Adrenal gland (tissue), 12 donors: ENCODE measurements around the gene CHTF18. TPM values are rescaled to one million over a fixed set of nuclear protein-coding genes. Genes with fewer than 3 reads are reported as not detected.

Experiments
- DNase-seq, 7 donors: peaks; one replicate each; pipeline ENCODE4 v3.0.0-alpha.2; 2019 to 2020
- H3K27ac ChIP-seq, 5 donors: fragments of 200-600 bp; sonication (generic) in 4 of 5; 1 replicate in 3 of 5; 2 replicates in 2 of 5; pipeline versions ENCODE4 v1.5.1 to v1.8.0; 2016 to 2020; ENCODE audit warnings: mild to moderate bottlenecking in 1 of 5
- H3K27me3 ChIP-seq: fragments of 200-600 bp; 2 replicates; pipeline ENCODE4 v1.8.0; 2021
- H3K36me3 ChIP-seq, 2 donors: fragments of 200-600 bp; replicated peaks in 1 of 2; 1 replicate in 1 of 2; 2 replicates in 1 of 2; pipeline versions ENCODE4 v1.5.1 to v1.8.0; 2018 to 2022
- H3K4me1 ChIP-seq, 2 donors: fragments of 200-600 bp; replicated peaks in 1 of 2; 1 replicate in 1 of 2; 2 replicates in 1 of 2; pipeline versions ENCODE4 v1.5.1 to v1.8.0; 2018 to 2021
- H3K4me3 ChIP-seq, 4 donors: fragments of 200-600 bp; sonication (generic) in 3 of 4; one replicate each; pipeline ENCODE4 v1.5.1; 2016 to 2018
- H3K9me3 ChIP-seq, 3 donors: fragments of 200-600 bp; sonication (generic) in 1 of 3; replicated peaks in 1 of 3; 1 replicate in 2 of 3; 2 replicates in 1 of 3; pipeline versions ENCODE4 v1.5.1 to v1.8.0; 2016 to 2021
- POLR2A ChIP-seq, 2 donors: fragments of 450-650 bp; IDR thresholded peaks; one replicate each; pipeline ENCODE4 v1.6.1; 2017; ENCODE audit warnings: antibody characterized with exemption in 2 of 2, mild to moderate bottlenecking in 2 of 2, moderate library complexity in 1 of 2
- whole genome bisulfite sequencing, 4 donors: extraction: QIAGEN DNeasy Blood & Tissue Kit in 2 of 4; methylation state at CpG; one replicate each; pipeline versions ENCODE4 v1.1.5 to v1.1.7; 2013 to 2017; 5-methylcytosine and 5-hydroxymethylcytosine counted together
- intact Hi-C, 2 donors: fragments of 100-400 bp; cut with DNase I; formaldehyde crosslinking; loops; one replicate each; pipeline versions ENCODE4 v1.14.1 to v1.15.0; 2022 to 2023
- polyA plus RNA-seq, 3 donors: library from polyadenylated mRNA; stranded (reverse); fragments of 200-250 nt in 2 of 3; fragments of 350-450 nt in 1 of 3; fragmentation: Illumina TruSeq in 1 of 3; extraction: RNeasy Lipid Tissue Mini Kit (QIAGEN cat#74804) in 1 of 3; gene quantifications; one replicate each; pipeline ENCODE4 v1.2.3, GENCODE V29; 2013 to 2014
- total RNA-seq, 9 donors: library from RNA; depleted of rRNA in 4 of 9; stranded (reverse); fragments of >200 nt in 4 of 9; fragments of 120-200 nt in 1 of 9; fragmentation: NEBNext Ultra II Directional in 1 of 9; extraction: Animal tissue kit (Norgen Biotek cat#: 25700) in 1 of 9; gene quantifications; one replicate each; pipeline versions ENCODE4 v1.1.0 to v1.2.4, GENCODE V29; 2013 to 2023
- TF ChIP-seq, protein P1 (sequence below), 6 experiments: fragments of 450-650 bp in 4 of 6; fragments of 200-600 bp in 2 of 6; sonication (generic) in 1 of 6; IDR thresholded peaks; 1 replicate in 5 of 6; 2 replicates in 1 of 6; pipeline versions ENCODE4 v1.5.1 to v1.8.0; 2016 to 2021; ENCODE audit warnings: antibody characterized with exemption in 6 of 6, mild to moderate bottlenecking in 2 of 6, moderate library complexity in 1 of 6
- donor health status: healthy with polysubstance abuse.
- donor health status: Bipolar disorder and iron deficiency.
- donor health status: DM: yes; HTN: yes; CAD: no.
- donor health status: DM: no; HTN: no; CAD: no.
- donor health status: DM: no; HTN: no; CAD: no.
- donor health status: DM: yes; HTN: yes; CAD: no.

Gene CHTF18
- total and polyA plus RNA-seq, 12 donors = 0.29 to 69.8 (median 11.4) TPM

DNA sequence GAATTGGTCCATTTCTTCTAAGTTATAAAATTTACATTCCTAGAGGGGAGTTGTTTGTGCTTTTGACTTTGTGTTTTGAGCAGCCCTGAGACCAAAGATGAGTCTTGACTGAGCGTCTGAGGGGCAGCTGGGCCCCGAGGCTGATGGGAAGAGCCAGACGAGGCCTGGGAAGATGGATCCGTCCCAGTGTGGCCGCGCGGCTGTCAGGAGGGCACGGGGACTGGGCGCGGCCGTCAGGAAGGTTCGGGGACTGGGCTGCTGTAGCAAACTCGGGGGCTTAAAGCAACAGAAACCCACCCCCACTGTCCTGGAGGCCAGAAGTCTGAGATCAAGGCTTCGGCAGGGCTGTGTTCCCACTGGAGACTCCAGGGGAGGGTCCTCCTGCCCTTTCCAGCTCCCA lies 50.3 kb downstream of the CHTF18 start:
- Histone ChIP-seq H3K27me3 (peaks cover 12% of the 10 kb centered on the region), H3K4me1 (no peaks in the 10 kb centered on the region), H3K9me3 (no peaks in the 10 kb centered on the region), H3K27ac (no peak overlapping the region), H3K36me3 (no peaks in the 10 kb centered on the region), H3K4me3 (no peak overlapping the region)
- no peak for DNase-seq
- intact Hi-C loops = no loop called here
- WGBS, 4 donors = 82 to 89% (median 83%) methylated on average over 7 to 14 of the region's 14 CpGs
- no peak for TF ChIP-seq POLR2A (IDR thresholded peaks at IDR 0.05)
- TF ChIP-seq, protein P1, sequence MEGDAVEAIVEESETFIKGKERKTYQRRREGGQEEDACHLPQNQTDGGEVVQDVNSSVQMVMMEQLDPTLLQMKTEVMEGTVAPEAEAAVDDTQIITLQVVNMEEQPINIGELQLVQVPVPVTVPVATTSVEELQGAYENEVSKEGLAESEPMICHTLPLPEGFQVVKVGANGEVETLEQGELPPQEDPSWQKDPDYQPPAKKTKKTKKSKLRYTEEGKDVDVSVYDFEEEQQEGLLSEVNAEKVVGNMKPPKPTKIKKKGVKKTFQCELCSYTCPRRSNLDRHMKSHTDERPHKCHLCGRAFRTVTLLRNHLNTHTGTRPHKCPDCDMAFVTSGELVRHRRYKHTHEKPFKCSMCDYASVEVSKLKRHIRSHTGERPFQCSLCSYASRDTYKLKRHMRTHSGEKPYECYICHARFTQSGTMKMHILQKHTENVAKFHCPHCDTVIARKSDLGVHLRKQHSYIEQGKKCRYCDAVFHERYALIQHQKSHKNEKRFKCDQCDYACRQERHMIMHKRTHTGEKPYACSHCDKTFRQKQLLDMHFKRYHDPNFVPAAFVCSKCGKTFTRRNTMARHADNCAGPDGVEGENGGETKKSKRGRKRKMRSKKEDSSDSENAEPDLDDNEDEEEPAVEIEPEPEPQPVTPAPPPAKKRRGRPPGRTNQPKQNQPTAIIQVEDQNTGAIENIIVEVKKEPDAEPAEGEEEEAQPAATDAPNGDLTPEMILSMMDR (IDR thresholded peaks at IDR 0.05) = no peak

DNA sequence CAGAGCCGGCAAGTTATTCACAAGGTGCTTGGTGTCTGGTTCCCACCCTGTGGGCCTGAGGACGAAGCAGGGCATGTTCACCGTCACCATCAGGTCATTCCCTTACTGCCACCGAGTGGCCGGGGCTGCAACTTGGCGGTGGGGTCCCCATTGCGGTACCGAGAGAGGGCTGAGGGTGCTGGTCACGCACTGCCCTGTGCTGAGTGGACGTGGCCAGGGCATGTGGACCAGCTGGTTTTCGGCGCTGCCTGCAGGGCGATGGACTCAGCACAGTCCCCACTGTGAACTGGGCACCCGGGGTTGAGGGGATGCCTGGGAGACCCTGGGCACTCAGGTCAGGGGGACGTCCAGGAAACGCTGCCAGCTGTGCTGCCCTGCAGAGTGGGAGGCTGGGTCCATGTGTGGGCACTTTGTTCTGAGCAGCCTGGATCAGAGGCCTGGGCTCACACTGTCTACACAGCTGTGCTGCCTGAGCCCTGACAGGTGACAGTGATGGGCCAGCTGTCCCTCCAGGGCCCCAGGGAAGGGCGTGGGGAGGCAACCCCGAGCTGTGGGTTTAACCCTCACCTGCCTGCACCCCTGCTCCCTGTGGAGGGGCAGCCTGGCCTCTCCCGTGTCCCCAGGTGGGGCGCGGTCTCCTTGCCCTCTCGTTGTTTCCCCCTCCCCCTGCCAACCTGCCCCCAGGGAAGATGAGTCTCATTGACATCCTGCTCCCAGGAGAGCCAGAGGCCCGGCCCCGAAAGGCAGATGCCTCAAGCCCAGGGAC lies 51.4 kb downstream of the CHTF18 start:
- Histone ChIP-seq H3K4me1 (no peaks in the 10 kb centered on the region), H3K9me3 (no peaks in the 10 kb centered on the region), H3K4me3 (no peak overlapping the region), H3K27me3 (peaks cover 12% of the 10 kb centered on the region), H3K36me3 (no peaks in the 10 kb centered on the region), H3K27ac (no peak overlapping the region)
- DNase-seq = peak in 1 of 7 donors; percentile 3
- 66 to 74% (median 69%) methylated on average over 8 to 24 of the region's 24 CpGs for WGBS, 4 donors
- intact Hi-C loops = no loop called here
- TF ChIP-seq POLR2A (IDR thresholded peaks at IDR 0.05) = no peak
- TF ChIP-seq, protein P1 (IDR thresholded peaks at IDR 0.05) = no peak

DNA sequence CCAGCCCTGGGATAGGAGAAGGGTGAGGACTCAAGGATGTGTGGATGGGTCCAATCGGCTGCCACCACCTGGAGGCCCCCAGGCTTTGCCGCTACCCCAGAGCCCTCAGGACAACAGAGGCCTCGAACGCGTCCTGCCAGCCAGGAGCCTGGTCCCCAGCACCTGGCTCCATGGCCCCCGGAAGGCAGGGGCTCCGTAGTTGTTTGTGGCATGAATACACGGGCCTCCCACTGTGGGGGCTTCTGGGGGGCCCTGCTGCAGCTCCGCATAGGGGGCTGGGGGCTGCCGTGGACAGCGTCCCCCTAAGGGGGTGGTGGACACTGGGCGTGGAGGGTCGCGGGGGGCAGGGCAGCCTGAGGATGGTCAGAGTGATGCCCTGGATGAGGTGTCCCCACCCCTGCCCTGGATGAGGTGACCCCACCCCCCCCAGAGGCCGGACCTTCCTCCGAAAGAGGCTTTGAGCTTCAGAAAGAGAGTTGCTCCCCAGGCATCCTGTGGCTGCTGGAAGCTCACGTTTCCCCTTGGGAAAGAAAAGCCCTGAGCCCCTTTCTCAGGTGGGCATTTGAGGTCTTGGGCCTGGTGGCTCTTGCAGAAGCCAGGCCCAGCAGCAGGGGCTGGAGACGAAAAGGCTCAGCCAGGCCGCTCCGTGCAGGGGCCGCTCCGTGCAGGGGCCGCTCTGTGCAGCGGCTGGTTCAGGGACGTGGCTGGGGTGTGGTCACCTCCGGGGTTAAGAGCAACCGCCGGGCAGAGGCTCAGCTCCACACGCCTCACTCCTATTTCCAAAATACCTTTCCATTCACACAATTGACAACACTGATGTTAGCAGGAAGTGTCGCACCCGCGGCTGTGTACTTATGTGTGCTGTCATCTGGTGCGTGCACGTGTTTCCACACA lies 52.4 kb downstream of the CHTF18 start:
- 75 to 83% (median 79%) methylated on average over 10 to 34 of the region's 34 CpGs for WGBS, 4 donors
- intact Hi-C loops = no loop called here
- DNase-seq = peak in 1 of 7 donors; percentile 2
- Histone ChIP-seq H3K27me3 (peaks cover 12% of the 10 kb centered on the region), H3K36me3 (no peaks in the 10 kb centered on the region), H3K9me3 (no peaks in the 10 kb centered on the region), H3K4me3 (no peak overlapping the region), H3K27ac (no peak overlapping the region), H3K4me1 (no peaks in the 10 kb centered on the region)
- TF ChIP-seq POLR2A (IDR thresholded peaks at IDR 0.05) = no peak

DNA sequence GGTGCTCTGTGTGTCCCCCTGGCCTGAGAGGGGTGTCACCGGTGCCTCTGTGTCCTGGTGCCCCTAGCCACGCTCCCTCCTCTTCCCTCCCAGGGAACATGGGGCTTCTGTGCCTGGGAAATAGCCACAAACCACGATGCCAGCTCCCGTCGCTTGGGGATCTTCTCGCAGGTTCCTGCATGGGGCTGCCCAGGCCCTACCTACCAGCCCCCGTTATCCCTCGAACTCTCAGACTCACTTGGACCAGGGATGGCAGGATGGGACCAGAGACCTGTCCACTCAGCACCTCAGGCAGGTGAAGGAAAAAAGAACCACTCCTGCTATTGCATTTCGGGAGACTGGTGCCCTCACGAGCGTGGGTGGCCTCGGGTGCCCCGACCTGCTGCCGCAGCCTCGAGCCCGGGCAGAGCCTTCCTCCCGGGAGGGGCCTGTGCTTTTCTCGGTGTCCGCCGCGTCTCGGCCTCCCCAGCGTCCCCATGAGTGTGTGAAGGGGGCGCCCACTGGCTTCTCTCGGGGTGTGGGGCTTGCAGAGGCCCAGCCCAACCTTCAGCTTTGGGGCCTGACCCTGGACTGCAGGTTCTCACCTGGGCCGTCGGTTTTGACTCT lies 53.1 kb downstream of the CHTF18 start:
- Histone ChIP-seq H3K27me3 (peaks cover 12% of the 10 kb centered on the region), H3K9me3 (no peaks in the 10 kb centered on the region), H3K36me3 (no peaks in the 10 kb centered on the region), H3K4me3 (no peak overlapping the region), H3K27ac (no peak overlapping the region), H3K4me1 (no peaks in the 10 kb centered on the region)
- 85 to 86% (median 85%) methylated on average over 22 to 27 of the region's 27 CpGs for WGBS, 4 donors
- TF ChIP-seq, protein P1 (IDR thresholded peaks at IDR 0.05) = no peak
- no peak for TF ChIP-seq POLR2A (IDR thresholded peaks at IDR 0.05)
- intact Hi-C loops = no loop called here
- peak in 1 of 7 donors; percentile 5 for DNase-seq
